ENCODE measurements around the gene SLC25A23. TPM values are rescaled to one million over a fixed set of nuclear protein-coding genes. Genes with fewer than 3 reads are reported as not detected.

The SLC25A23 gene
- total and polyA plus RNA-seq, 2 donors (not counting 1 experiment from before 2014, with no cell fraction given): 9.3 to 25.3 TPM

DNA sequence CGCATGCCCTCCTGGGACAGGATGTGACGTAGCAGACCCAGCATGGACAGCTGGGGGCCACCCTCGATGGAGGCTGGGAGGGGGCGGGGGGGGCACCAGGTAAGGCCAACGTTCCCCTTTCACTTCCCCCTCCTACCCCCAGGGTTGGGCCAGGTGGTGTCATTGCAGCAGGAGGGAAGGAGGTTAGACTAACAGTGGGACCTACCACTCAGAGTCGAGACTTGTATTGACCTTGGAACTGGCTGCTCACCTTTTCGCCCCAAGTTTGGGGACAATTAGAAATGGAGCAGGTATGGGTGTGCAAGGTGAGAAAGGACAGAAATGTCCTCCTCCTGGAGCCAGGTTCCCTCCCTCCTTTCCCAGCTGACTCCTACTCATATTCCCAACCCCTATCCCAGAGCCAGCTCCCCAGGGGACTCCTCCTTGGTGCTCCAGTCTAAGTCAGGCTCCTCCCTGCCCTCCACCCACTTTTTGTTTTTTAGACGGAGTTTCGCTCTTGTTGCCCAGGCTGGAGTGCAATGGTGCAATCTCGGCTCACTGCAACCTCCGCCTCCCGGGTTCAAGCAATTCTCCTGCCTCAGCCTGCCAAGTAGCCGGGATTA lies 17.4 kb downstream of the SLC25A23 start:
- ChIA-PET POLR2A (no interaction called here), CTCF (no interaction called here)
- Mint-ChIP-seq H3K27ac (no peak overlapping the region), H3K9me3 (ENCODE audit: insufficient read depth) (no peaks in the 10 kb centered on the region), H3K27me3 (no peaks in the 10 kb centered on the region), H3K4me1 (no peaks in the 10 kb centered on the region), H3K4me3 (no peak overlapping the region)
- no peak overlapping the region for H3K9ac ChIP-seq (ENCODE audit: low read length)
- H3K4me3 ChIP-seq (ENCODE audit: control extremely low read depth in 1 of 5, extremely low read depth in 1 of 5, insufficient read depth in 1 of 5, low read depth in 2 of 5, low read length in 4 of 5): no peak overlapping the region
- no peaks in the 10 kb centered on the region for H3K36me3 ChIP-seq (replicated peaks in 1 of 2; ENCODE audit: control extremely low read depth in 1 of 2, control insufficient read depth in 1 of 2, extremely low read depth in 1 of 2, insufficient read depth in 2 of 2, low read length in 1 of 2)
- WGBS (ENCODE audit: insufficient coverage): 95% methylated on average over 6 of the region's 13 CpGs
- H3K4me2 ChIP-seq (replicated peaks; ENCODE audit: low read depth, low read length, poor library complexity, severe bottlenecking): no peak overlapping the region
- H3K9me3 ChIP-seq (ENCODE audit: control extremely low read depth in 1 of 3, control insufficient read depth in 2 of 3, insufficient read depth in 1 of 3, low read length in 2 of 3): peaks cover 0 to 12% (median 0%) of the 10 kb centered on the region in 3 donors
- TF ChIP-seq, protein P1, sequence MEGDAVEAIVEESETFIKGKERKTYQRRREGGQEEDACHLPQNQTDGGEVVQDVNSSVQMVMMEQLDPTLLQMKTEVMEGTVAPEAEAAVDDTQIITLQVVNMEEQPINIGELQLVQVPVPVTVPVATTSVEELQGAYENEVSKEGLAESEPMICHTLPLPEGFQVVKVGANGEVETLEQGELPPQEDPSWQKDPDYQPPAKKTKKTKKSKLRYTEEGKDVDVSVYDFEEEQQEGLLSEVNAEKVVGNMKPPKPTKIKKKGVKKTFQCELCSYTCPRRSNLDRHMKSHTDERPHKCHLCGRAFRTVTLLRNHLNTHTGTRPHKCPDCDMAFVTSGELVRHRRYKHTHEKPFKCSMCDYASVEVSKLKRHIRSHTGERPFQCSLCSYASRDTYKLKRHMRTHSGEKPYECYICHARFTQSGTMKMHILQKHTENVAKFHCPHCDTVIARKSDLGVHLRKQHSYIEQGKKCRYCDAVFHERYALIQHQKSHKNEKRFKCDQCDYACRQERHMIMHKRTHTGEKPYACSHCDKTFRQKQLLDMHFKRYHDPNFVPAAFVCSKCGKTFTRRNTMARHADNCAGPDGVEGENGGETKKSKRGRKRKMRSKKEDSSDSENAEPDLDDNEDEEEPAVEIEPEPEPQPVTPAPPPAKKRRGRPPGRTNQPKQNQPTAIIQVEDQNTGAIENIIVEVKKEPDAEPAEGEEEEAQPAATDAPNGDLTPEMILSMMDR (IDR thresholded peaks at IDR 0.05): no peak
- no peak for TF ChIP-seq EZH2 (IDR thresholded peaks at IDR 0.05; ENCODE audit: borderline replicate concordance, insufficient read depth, low read depth, low read length, poor library complexity, severe bottlenecking)
- no peak for DNase-seq
- H3K27me3 ChIP-seq (replicated peaks in 1 of 4; ENCODE audit: control extremely low read depth in 1 of 4, control insufficient read depth in 3 of 4, insufficient read depth in 4 of 4, low read length in 3 of 4): no peaks in the 10 kb centered on the region
- no peaks in the 10 kb centered on the region for H4K20me1 ChIP-seq (ENCODE audit: control insufficient read depth, insufficient read depth, low read length, poor library complexity, severe bottlenecking)
- intact Hi-C loops (cut with micrococcal nuclease): no loop called here
- ATAC-seq (ENCODE audit: low read depth): no peak
- H2AFZ ChIP-seq (ENCODE audit: insufficient read depth, low read depth, low read length, poor library complexity, severe bottlenecking): no peak overlapping the region
- no peaks in the 10 kb centered on the region for H3K79me2 ChIP-seq (ENCODE audit: control insufficient read depth, insufficient read depth, low read length)
- no peaks in the 10 kb centered on the region for H3K4me1 ChIP-seq (ENCODE audit: control insufficient read depth in 2 of 2, insufficient read depth in 2 of 2, low read length in 2 of 2)
- no peak overlapping the region for H3K27ac ChIP-seq (ENCODE audit: low read length in 2 of 2)

DNA sequence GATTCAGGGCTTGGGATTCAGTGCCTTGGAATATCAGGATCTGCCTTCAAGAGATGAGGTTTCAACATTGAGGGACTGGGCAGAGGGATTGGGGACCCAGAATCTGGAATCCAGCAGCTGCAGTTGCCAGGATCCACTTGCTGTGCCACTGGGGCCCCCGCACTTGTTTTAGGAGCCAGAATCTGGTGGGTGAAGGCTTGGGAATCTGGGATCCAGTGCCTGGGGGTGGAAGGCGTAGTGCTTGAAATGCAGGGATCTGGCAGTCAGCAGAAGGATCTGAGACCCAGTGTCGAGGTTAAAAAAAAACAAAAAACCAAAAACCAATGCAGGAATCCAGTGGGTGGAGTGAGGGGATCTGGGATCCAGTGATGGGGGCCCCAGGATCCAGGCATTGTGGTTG lies 18.7 kb downstream of the SLC25A23 start:
- Mint-ChIP-seq H3K9me3 (ENCODE audit: insufficient read depth) (no peaks in the 10 kb centered on the region), H3K4me3 (no peak overlapping the region), H3K27ac (no peak overlapping the region), H3K27me3 (no peaks in the 10 kb centered on the region), H3K4me1 (no peaks in the 10 kb centered on the region)
- peaks cover 0 to 6% (median 0%) of the 10 kb centered on the region in 3 donors for H3K9me3 ChIP-seq (ENCODE audit: control extremely low read depth in 1 of 3, control insufficient read depth in 2 of 3, insufficient read depth in 1 of 3, low read length in 2 of 3)
- H3K36me3 ChIP-seq (replicated peaks in 1 of 2; ENCODE audit: control extremely low read depth in 1 of 2, control insufficient read depth in 1 of 2, extremely low read depth in 1 of 2, insufficient read depth in 2 of 2, low read length in 1 of 2): no peaks in the 10 kb centered on the region
- no peak overlapping the region for H3K27ac ChIP-seq (ENCODE audit: low read length in 2 of 2)
- no peaks in the 10 kb centered on the region for H3K4me1 ChIP-seq (ENCODE audit: control insufficient read depth in 2 of 2, insufficient read depth in 2 of 2, low read length in 2 of 2)
- CTCF ChIA-PET: no interaction called here
- 94% methylated on average over 3 of the region's 3 CpGs for WGBS (ENCODE audit: insufficient coverage)
- DNase-seq: no peak
- H3K27me3 ChIP-seq (replicated peaks in 1 of 4; ENCODE audit: control extremely low read depth in 1 of 4, control insufficient read depth in 3 of 4, insufficient read depth in 4 of 4, low read length in 3 of 4): no peaks in the 10 kb centered on the region
- no peak for ATAC-seq (ENCODE audit: low read depth)
- no peak for TF ChIP-seq EZH2 (IDR thresholded peaks at IDR 0.05; ENCODE audit: borderline replicate concordance, insufficient read depth, low read depth, low read length, poor library complexity, severe bottlenecking)
- TF ChIP-seq, protein P1 (IDR thresholded peaks at IDR 0.05): no peak
- H3K79me2 ChIP-seq (ENCODE audit: control insufficient read depth, insufficient read depth, low read length): no peaks in the 10 kb centered on the region
- H3K4me2 ChIP-seq (replicated peaks; ENCODE audit: low read depth, low read length, poor library complexity, severe bottlenecking): no peak overlapping the region
- H2AFZ ChIP-seq (ENCODE audit: insufficient read depth, low read depth, low read length, poor library complexity, severe bottlenecking): no peak overlapping the region
- intact Hi-C loops (cut with micrococcal nuclease): no loop called here
- H4K20me1 ChIP-seq (ENCODE audit: control insufficient read depth, insufficient read depth, low read length, poor library complexity, severe bottlenecking): no peaks in the 10 kb centered on the region
- no peak overlapping the region for H3K9ac ChIP-seq (ENCODE audit: low read length)
- no peak overlapping the region for H3K4me3 ChIP-seq (ENCODE audit: control extremely low read depth in 1 of 5, extremely low read depth in 1 of 5, insufficient read depth in 1 of 5, low read depth in 2 of 5, low read length in 4 of 5)
- POLR2A ChIA-PET: interaction anchor here (0.6 kb wide), 1 partner anchor 30 kb away, joined by 6 read pairs; no protein-coding TSS in a partner anchor

Measured in B cell (primary cell).